Measurements from ENCODE around the gene SGPP1.
"Not testable (repeated sequence)": the region's sequence is repeated elsewhere in the genome, so short reads cannot be mapped to it uniquely, and the experiment has no call there.

SGPP1 gene, protein sequence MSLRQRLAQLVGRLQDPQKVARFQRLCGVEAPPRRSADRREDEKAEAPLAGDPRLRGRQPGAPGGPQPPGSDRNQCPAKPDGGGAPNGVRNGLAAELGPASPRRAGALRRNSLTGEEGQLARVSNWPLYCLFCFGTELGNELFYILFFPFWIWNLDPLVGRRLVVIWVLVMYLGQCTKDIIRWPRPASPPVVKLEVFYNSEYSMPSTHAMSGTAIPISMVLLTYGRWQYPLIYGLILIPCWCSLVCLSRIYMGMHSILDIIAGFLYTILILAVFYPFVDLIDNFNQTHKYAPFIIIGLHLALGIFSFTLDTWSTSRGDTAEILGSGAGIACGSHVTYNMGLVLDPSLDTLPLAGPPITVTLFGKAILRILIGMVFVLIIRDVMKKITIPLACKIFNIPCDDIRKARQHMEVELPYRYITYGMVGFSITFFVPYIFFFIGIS

DNA sequence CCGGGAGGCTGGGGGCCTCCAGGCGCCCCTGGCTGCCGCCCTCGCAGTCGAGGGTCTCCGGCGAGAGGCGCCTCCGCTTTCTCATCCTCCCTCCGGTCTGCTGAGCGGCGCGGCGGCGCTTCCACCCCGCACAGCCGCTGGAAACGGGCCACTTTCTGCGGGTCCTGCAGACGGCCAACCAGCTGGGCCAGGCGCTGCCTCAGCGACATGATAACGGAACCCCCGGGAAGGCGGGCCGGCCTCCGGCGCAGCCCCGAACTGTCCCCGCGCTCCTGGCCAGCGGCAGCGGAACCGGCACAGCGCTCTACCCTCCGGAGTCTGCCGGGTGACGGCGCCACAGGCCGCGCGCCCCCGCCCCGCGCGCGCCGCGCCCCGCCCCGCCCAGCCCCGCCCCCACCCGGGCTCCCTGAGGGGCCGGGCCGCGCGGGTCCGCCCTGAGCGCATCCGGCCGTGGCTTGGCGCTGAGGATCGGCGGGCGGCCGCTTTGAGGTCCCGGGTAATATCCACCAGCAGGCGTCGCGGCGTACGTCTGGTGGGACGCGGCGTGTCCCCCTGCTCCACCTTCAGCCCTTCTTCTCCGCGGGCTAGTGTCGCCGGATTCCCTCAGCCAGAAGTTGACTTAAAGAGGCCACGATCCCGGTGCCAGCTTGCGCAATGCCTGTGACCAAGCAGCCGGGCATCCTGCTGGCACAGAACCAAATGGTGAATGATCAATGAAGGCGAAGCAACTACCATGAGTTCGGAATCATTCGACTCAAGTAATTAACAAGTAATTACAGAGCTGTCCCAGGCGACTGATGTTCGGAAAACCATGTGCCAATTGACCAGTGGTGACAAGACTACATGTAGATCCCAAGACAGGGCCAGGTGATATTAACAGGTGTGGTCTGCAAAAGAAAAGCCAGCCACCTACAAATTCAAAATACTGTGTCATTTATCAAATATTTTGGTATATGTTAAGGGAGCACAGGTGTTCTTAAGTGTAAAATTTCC is at the start of gene SGPP1:
Gene SGPP1 (minus strand): TSS at position 330 of the 993 bp plus-strand sequence. CDS start 121 bp downstream, at position 209.
- no peak for DNase-seq

DNA sequence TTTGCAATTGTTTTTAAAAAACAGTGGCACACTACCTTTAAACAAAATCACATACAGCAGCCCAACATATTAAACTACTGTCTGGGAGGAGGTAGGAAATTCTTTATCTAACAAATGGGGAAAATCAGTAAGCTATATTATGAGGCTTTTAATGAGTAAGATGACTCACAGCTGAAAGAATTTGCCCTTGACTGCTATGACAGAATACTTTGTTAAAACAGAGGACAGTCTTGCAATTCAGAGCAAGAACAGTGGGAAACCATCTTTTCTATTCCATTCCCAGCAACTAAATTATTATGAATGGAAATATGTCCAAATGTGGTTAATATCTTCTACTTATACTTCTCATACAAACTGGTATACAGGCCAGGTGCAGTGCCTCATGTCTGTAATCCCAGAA is 49.2 kb upstream of the SGPP1 start:
- no peak for DNase-seq

DNA sequence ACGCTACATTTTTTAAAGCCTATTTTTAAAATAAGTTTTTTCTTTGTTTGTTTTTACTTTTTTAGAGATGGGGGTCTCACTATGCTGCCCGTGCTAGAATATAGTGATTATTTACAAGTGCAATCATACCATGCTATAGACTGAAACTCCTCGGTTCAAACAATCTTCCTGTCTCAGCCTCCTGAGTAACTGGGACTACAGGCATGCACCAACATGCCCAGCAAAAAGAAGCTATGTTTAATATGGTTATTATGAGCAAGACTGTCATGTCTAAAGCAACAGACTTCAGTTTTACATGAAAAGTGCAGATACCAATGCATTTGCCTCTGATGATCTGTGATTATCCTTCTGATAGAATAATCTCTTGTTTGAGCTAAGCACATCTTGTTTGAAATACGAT is 45.6 kb upstream of the SGPP1 start:
- no peak for DNase-seq

DNA sequence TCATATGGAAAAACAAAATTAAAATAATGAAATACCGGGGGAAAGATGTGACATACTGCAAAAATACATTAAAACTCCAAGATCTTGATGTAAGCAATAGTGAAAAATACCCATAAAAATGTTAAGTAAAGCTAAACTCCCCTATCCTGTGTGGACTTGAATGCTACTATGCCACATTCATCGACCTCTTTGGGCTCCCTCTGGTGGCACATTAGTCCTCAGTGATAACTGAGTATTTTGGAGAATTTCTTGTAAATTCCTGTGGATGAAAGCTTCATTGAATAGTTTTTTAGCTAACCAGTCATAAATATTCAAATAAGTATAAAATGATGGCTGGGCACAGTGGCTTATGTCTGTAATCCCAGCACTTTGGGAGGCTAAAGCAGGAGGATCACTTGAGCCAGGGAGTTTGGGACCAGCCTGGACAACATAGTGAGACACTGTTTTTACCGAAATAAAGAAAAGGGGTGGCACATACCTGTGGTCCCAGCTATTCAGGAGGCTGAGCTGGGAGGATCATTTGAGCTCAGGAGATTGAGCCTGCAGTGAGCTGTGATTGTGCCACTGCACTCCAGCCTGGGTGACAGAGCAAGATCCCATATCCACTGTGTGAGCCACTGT is 42.4 kb upstream of the SGPP1 start:
- DNase-seq: peak; percentile 49

DNA sequence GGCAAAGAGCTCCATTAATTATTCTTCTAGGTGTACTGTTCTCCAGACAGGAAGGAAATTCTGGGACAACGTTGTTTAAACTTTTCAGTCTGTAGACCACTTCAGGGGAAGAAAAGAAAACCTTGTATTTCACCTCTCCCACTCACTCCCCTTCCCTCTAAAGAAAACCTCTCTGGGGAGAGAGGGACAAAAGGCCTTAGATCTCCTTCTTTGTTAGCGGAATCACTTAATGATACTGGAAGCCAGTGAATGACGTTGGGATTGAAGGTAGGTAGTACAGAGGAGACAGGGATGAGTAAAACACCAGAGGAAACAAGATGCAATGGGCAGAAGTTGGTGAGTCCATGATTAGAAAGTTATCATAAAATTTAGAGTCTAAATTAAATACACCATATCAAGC is 38.7 kb upstream of the SGPP1 start:
- DNase-seq: no peak

DNA sequence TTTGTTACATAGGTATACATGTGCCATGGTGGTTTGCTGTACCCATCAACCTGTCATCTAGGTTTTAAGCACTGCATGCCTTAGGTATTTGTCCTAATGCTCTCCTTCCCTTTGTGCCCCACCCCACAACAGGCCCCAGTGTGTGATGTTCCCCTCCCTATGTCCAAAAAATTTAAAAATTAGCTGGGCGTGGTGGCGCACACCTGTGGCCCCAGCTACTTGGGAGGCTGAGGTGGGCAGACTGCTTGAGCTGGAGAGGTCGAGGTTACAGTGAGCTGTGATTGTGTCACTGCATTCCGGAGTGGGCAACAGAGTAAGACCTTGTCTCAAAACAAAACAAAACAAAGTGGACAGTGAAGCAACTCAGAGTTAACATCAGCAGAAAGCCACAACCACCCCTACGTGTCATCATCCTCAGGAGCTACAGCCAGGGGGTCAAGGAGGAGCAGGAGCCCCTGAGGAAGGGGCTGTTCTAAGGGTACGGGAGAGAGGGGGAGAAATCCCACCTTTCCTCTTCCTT is 36.8 kb upstream of the SGPP1 start:
- no peak for DNase-seq

DNA sequence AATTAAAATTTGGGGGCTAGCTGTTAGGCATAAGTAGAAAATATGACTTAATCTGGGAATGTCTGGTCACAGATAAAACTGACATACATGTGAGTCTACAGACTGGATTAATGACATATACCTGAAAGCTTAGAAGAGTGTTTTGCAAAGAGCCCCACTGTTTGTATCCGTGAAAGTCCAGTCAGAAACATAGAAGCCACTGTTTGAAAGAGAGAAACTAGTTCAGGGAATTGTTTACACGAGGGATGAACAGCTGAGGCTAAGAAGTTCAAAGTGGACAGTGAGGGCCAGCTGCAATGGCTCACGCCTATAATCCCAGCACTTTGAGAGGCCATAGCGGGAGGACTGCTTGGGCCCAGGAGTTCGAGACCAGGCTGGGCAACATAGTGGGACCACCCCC is 36.2 kb upstream of the SGPP1 start:
- DNase-seq: no peak

DNA sequence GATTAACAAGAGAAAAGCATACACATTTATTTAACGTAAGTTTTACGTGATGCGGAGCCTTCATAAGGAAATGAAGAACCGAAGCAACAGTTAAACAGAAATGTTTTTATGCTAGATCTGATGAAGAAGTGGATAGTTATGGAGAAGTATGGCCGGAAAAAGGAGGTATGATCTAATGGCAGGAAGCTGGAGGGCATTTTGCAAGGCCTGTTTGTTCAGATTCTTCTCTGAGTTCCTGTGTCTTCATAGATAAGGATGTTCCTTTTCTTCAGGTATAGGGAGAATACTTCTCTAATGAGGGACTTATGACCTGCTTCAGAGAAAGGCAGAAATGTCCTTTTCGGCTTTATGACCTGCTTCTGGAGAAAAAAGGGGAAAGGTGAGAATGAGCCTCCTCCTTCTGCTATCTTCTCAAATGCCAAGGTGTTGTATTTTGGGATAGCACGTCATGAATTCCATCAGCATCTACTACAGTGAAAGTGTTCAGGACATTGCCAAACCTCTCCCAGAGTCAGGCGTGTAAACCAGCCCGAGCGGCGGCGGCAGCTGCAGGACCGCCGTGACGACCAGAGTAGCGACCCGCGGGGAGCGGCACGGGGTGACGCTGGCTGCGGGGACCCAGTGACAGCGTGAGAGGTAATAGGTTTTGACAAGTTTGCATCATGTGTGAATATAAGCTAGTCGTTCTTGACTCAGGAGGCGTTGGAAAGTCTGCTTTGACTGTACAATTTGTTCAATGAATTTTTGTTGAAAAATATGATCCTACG is 33.7 kb upstream of the SGPP1 start:
- DNase-seq: no peak

DNA sequence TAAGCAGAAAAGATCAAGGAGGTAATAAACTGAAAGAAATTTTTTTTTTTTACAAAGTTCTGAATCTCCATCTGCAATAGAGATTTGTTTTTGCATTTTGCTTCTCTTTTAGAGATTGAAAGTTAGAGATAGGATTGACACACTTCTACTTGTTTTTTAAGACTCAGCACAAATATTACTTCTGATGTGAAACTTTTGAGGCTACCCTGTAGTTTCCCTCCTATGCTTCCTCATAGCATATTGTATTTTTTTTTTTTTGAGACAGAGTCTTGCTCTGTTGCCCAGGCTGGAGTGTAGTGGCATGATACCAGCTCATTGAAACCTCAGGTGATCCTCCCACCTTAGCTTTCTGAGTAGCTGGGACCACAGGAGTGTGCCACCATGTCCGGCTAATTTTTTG is 32.1 kb upstream of the SGPP1 start:
- DNase-seq: no peak

DNA sequence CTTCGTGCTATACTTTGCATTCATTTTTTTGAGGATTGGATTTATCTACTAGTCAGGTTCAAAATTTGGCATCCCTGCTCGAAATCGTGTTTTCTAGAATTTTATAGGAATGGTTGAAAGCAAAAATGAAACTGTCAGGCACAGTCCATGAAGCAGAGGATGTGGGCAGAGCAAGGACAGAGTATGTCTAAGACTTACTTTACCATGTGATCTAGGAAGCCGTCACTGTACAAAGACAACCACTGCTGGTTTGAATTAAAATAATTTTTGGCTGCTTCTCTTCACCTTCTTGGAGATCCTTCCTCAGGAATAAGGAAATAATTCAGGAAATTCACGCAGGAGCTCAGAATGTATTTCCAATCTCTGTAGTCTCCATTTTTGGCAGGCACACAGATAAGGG is 31.6 kb upstream of the SGPP1 start:
- no peak for DNase-seq

DNA sequence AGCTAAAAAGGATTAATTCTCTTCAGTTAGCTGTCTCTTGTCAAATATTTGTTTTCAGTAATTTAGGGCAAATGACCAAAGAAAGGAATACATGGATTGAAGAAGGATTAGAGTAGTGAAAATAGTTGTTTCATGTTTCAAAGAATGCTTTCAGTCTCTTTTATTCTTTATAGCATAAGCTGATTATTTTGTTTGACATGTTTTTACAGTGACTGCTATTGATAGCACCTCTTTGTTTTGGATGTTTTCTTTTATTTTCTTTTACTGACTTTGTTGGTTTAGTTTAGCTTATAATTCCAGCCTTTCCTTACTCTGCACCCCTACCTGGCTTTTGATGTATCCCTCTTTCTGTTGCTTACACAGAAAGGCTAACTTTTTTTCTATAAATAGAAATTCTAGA is 29.3 kb upstream of the SGPP1 start:
- no peak for DNase-seq

DNA sequence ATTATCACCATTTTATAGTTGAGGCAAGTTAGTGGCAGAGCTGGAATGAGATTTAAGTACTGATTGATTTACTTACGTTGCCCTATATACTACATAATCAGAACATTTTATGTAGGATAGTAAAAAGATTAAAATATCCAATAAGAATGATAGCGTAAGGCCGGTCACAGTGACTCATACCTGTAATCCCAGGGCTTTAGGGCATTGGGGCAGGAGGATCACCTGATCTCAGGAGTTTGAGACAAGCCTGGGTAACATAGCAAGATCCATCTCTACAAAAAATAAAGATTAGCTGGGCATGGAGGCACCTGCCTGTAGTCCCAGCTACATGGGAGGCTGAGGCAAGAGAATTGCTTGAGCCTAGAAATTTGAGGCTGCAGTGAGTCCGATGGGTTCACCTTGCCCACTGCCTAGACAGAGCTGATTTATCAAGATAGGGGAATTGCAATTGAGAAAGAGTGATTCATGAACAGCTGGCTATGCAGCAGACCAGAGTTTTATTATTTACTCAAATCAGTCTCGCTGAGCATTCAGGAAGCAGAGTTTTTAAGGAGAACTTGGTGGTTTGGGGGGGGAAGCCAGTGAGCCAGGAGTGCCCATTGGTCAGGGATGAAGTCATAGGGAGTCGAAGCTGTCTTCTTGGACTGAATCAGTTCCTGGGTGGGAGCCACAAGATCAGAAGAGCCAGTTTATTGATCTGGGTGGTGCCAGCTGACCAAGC is 24.7 kb upstream of the SGPP1 start:
- no peak for DNase-seq

DNA sequence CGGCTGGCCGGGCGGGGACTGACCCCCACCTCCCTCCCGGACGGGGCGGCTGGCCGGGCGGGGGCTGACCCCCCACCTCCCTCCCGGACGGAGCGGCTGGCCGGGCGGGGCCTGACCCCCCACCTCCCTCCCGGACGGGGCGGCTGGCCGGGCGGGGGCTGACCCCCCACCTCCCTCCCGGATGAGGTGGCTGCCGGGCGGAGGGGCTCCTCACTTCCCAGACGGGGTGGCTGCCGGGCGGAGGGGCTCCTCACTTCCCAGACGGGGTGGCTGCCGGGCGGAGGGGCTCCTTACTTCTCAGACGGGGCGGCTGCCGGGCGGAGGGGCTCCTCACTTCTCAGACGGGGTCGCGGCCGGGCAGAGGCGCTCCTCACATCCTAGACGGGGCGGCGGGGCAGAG is 23.2 kb upstream of the SGPP1 start:
- not testable (repeated sequence) for DNase-seq

DNA sequence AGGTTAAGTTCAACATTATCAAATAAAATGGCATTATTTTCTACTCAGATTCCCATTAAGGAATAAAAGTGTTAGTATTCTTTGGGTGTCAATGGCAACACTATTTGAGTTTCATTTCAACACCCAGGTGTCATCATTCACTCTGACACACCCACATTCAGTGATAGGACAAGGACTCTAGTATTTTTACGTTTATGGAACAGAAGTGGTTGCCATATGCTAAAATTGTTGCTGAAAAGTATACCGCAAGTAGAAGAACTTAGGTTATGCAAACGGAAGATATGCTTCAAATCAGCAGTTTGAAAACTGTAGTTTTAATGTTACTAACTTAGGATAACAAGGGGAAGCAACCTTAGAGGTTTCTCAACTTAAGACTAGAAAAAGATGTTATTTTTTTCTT is 20.0 kb upstream of the SGPP1 start:
- DNase-seq: no peak

DNA sequence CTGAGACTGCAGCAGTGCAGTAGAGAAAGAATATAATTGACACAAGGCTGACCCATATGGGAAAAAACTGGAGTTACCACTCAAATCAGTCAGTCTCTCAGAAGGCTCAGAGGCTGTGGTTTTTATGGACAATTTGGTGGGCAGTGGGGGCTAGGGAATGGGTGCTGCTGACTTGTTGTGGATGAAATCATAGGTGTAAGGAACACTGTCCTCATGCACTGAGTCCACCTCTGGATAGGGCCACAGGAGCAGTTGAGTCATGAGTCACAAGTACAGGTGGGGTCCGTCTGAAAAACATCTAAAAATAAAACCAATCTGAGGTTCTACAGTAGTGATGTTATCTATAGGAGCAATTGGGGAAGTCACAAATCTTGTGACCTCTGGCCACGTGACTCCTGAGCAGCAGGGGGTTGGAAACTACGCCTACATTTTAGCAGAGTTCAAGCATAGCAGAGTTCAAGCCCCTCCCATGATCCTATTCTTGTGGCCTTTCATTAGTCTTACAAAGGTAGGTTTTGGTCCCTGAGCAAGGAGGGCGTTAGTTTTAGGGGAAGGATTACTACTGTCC is 18.1 kb upstream of the SGPP1 start:
- DNase-seq: no peak

DNA sequence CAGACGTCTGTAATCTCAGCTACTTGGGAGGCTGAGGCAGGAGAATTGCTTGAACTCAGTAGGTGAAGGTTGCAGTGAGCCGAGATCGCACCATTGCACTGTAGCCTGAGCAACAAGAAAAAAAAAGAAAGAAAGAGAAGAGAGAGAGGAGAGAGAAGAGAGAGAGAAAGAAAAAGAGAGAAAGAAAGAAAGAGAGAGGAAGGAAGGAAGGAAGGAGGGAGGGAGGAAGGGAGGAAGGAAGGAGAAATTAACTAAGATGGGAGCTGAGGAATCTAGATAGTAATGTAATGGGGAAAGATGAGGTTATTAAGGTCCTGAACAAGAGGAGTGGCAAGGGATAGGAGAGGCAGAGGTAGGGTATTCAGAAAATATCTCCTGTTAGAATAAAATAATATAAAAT is 17.4 kb upstream of the SGPP1 start:
- no peak for DNase-seq

DNA sequence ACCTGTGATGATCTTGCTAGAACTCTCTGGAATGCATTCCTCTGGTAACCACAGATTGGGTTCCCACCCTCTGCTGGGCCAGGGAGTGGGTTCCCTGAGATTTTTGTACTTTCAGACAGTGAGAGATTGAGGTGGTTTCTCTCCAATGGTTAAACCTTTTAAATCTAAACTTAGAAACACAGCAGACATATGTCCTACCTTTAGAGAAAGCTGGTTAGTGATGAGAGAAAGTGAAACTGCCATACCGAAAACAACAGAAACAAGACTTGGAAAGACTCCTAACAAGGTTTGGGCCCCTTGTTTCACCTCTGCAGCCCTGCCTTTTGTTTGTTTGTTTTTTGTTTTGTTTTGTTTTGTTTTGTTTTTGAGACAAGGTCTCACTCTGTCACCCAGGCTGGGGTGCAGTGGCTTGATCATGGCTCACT is 9.7 kb upstream of the SGPP1 start:
- no peak for DNase-seq

DNA sequence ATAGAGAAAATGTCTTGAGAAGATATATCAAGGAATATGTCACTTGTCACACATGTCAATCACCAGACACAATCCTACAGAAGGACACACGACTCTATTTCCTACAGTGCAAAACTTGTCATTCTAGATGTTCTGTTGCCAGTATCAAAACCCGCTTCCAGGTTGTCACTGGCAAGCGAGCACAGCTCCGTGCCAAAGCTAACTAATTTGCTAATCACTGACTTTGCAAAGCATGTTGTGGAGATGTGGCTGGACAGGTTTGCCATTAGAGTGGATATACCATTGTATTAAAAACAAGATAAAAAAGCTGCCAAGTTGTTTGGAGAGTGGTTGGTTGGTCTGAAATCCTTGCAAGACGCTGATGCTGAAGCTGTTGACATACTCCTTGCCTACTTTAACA is 7.9 kb upstream of the SGPP1 start:
- no peak for DNase-seq

DNA sequence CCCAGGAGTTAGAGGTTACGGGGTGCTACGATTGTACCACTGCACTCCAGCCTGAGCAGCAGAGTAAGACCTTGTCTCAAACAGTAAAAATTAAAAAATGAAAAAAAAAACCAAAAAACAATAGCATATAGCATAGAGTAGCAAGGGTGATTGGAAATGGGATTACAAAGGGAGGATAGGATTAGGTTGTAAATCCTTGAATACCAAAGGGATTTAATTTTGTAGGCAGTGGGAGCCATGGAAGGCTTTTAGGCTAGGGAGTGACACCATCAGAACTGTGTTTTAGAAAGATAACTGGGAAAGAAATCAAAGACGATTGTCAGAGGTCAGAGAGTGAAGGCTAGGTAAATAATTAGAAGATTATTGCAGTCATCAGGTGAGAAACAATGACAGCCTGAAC is 2.8 kb upstream of the SGPP1 start:
- DNase-seq: no peak

DNA sequence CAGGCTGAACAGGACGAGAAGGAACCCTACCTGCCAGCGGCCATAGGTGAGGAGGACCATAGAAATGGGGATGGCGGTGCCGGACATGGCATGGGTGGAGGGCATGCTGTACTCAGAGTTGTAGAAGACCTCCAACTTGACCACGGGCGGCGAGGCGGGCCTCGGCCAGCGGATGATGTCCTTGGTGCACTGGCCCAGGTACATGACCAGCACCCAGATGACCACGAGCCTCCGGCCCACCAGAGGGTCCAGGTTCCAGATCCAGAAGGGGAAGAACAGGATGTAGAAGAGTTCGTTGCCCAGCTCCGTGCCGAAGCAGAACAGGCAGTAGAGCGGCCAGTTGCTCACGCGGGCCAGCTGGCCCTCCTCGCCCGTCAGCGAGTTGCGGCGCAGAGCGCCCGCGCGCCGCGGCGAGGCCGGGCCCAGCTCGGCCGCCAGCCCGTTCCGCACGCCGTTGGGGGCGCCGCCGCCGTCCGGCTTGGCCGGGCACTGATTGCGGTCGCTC is 582 bp downstream of the SGPP1 start:
- DNase-seq: no peak

DNA sequence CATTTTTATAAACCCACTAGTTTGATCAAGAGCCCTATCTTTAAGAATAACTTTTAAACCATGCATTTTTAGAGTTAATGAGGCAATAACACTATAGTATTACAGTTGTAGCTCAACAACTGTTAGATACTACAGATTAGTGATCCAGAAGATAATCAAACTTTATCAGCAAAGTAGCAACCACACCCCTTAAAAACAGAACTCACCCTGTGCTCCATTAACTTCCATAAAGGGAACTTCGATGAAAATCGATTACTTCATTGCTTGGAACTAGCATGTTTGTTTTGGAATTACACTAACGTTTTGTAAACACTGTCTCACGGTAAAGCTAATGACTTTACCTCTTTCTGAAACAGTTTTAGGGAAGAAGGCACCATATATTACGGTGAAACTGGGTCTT is 1.4 kb downstream of the SGPP1 start:
- no peak for DNase-seq

Data from KG1 (cell line).